Neural cell (in vitro differentiated cells): ENCODE measurements around the gene HIVEP3. TPM values are rescaled to one million over a fixed set of nuclear protein-coding genes. Genes with fewer than 3 reads are reported as not detected.

Source experiments
- H2AFZ ChIP-seq: fragments of 200-600, 300-800 bp; sonication (generic), shearing (Covaris generic); 2 replicates; pipeline ENCODE4 v1.6.0; 2014; ENCODE audit warnings: low read depth, mild to moderate bottlenecking, antibody characterized with exemption, low read length, moderate library complexity
- H3F3A ChIP-seq: fragments of 200-600 bp; shearing (Covaris generic); 2 replicates; pipeline ENCODE4 v1.6.1; 2016; ENCODE audit warnings: mild to moderate bottlenecking, moderate library complexity, mixed read lengths, antibody characterized with exemption, low read length; ENCODE audit not compliant: insufficient read depth, poor library complexity, severe bottlenecking
- H3K27ac ChIP-seq: fragments of 200-600, 300-800 bp; sonication (generic), shearing (Covaris generic); 2 replicates; pipeline ENCODE4 v1.5.1; 2014; ENCODE audit warnings: mild to moderate bottlenecking, low read length, moderate library complexity
- H3K27me3 ChIP-seq: fragments of 300-800, 200-600 bp; sonication (generic), shearing (Covaris generic); 2 replicates; pipeline ENCODE4 v1.6.0; 2014; ENCODE audit warnings: mild to moderate bottlenecking, low read depth, low read length, moderate library complexity; ENCODE audit not compliant: insufficient read depth
- H3K36me3 ChIP-seq: fragments of 300-800, 200-600 bp; sonication (generic), shearing (Covaris generic); 2 replicates; pipeline ENCODE4 v1.5.1; 2014; ENCODE audit warnings: mild to moderate bottlenecking, antibody characterized with exemption, low read length, moderate library complexity; ENCODE audit not compliant: insufficient read depth
- H3K4me2 ChIP-seq: fragments of 300-800, 200-600 bp; sonication (generic), shearing (Covaris generic); 2 replicates; pipeline ENCODE4 v1.6.0; 2014; ENCODE audit warnings: mild to moderate bottlenecking, low read length
- H3K4me3 ChIP-seq: fragments of 300-800, 200-600 bp; sonication (generic), shearing (Covaris generic); 2 replicates; pipeline ENCODE4 v1.5.1; 2014; ENCODE audit warnings: mild to moderate bottlenecking, low read length, moderate library complexity
- H3K79me2 ChIP-seq: fragments of 200-600 bp; shearing (Covaris generic); replicated peaks from 2 replicates; pipeline ENCODE4 v1.6.0; 2014; ENCODE audit warnings: mild to moderate bottlenecking, low read length, moderate library complexity; ENCODE audit not compliant: insufficient read depth
- H3K9ac ChIP-seq: fragments of 300-800, 200-600 bp; sonication (generic), shearing (Covaris generic); 2 replicates; pipeline ENCODE4 v1.6.1; 2016; ENCODE audit warnings: mild to moderate bottlenecking, low read length, mixed read lengths
- H3K9me2 ChIP-seq: fragments of 200-600 bp; shearing (Covaris generic); 2 replicates; pipeline ENCODE4 v1.6.1; 2016; ENCODE audit warnings: mild to moderate bottlenecking, low read length, mixed read lengths; ENCODE audit not compliant: insufficient read depth
- H3K9me3 ChIP-seq: fragments of 200-600, 300-800 bp; sonication (generic), shearing (Covaris generic); 2 replicates; pipeline ENCODE4 v1.6.1; 2016; ENCODE audit warnings: mild to moderate bottlenecking, mixed run types, low read length, moderate library complexity, mixed read lengths
- H4K20me1 ChIP-seq: fragments of 200-600 bp; shearing (Covaris generic); 2 replicates; pipeline ENCODE4 v1.6.1; 2016; ENCODE audit warnings: mild to moderate bottlenecking, mixed run types; ENCODE audit not compliant: insufficient read depth
- EP300 ChIP-seq: fragments of 450-650 bp; conservative IDR thresholded peaks from 2 replicates; pipeline ENCODE4 v1.6.1; 2014; ENCODE audit warnings: antibody characterized with exemption, mild to moderate bottlenecking, moderate library complexity; ENCODE audit not compliant: poor library complexity, severe bottlenecking
- EZH2 ChIP-seq: fragments of 200-600, 300-800 bp; shearing (Covaris generic), sonication (generic); IDR thresholded peaks from 2 replicates; pipeline ENCODE4 v1.6.1; 2014; ENCODE audit warnings: antibody characterized with exemption, low read length, borderline replicate concordance, mild to moderate bottlenecking; ENCODE audit not compliant: insufficient read depth, poor library complexity, severe bottlenecking
- MXI1 ChIP-seq: fragments of 450-650 bp; conservative IDR thresholded peaks from 2 replicates; pipeline ENCODE4 v1.6.1; 2014; ENCODE audit warnings: antibody characterized with exemption, mild to moderate bottlenecking; ENCODE audit not compliant: poor library complexity, severe bottlenecking
- POLR2AphosphoS5 ChIP-seq: IDR thresholded peaks from 2 replicates; pipeline ENCODE4 v1.6.1; 2012
- RAD21 ChIP-seq: fragments of 450-650 bp; conservative IDR thresholded peaks from 2 replicates; pipeline ENCODE4 v1.6.1; 2014; ENCODE audit warnings: antibody characterized with exemption, mild to moderate bottlenecking, moderate library complexity
- SMC3 ChIP-seq: fragments of 450-650 bp; conservative IDR thresholded peaks from 2 replicates; pipeline ENCODE4 v1.6.1; 2014; ENCODE audit warnings: antibody characterized with exemption, mild to moderate bottlenecking, moderate library complexity; ENCODE audit not compliant: poor library complexity
- TAF1 ChIP-seq: IDR thresholded peaks from 2 replicates; pipeline ENCODE4 v1.6.1; 2012; ENCODE audit warnings: low read depth
- polyA plus RNA-seq: library from polyadenylated mRNA; depleted of rRNA; stranded (reverse); fragments of >200 nt; gene quantifications from 2 replicates; pipeline ENCODE4 v1.2.3, GENCODE V29; 2014
- TF ChIP-seq, protein P1 (sequence below): fragments of 450-650 bp; IDR thresholded peaks from 2 replicates; pipeline ENCODE4 v1.5.1; 2014; ENCODE audit warnings: antibody characterized with exemption, mild to moderate bottlenecking, moderate library complexity; ENCODE audit not compliant: poor library complexity, severe bottlenecking
- TF ChIP-seq, protein P2 (sequence below): IDR thresholded peaks from 2 replicates; pipeline ENCODE4 v1.6.1; 2012; ENCODE audit warnings: borderline replicate concordance

The HIVEP3 gene
- polyA plus RNA-seq, 1 donor from 2014 or later = 2.6 TPM

DNA sequence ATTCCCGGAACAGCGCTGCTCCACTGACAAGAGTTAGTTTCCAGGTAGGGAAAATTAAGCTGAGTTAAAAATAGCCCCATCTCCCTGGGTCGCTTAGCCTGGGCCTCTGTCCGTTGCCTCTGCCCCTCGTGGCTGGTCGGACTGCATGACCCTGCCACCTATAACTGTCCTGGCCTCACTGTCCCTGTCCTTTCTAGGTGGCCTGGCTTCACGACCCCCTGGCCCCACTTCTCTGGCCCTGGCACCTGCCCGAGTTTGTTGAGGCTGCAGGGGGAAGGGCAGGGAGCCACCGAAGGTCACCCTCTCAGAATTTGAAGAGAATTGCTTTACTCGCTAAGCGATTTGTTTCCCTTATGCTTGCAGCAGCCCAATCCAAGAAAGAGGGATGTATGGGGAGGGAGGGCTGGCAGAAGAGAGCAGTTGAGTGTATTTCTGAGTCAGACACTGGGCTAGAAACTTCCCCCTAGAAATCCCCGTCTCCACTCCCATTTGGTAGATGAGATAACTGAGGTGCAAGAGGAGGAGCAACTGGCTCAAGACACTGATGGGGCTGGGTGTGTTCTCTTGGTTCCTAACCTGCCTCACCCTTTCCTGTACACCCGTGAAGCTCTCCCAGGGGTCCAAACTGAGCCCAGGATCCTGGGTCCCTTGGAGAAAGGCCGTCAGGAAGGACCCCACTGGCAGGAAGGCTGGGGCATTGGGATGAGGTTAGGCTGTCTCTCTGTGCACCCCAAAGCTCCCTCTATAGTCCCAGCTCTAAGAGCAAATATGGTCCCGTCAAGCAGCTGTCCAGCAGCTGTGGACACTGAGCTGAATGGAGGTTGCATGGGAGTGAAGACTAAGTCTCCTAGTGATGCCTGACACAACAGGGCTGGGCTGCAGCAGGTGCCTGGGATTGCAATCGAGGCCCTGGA is 431.3 kb downstream of the HIVEP3 start:
- peak overlapping the region; percentile 35 for H3K4me3 ChIP-seq
- H3K36me3 ChIP-seq = no peaks in the 10 kb centered on the region
- no peaks in the 10 kb centered on the region for H4K20me1 ChIP-seq
- H3K9me3 ChIP-seq = no peaks in the 10 kb centered on the region
- H3K9ac ChIP-seq = peak overlapping the region; percentile 30
- H3K4me2 ChIP-seq = no peak overlapping the region
- H2AFZ ChIP-seq = peak overlapping the region; percentile 35
- no peaks in the 10 kb centered on the region for H3K9me2 ChIP-seq
- H3F3A ChIP-seq = no peaks in the 10 kb centered on the region
- no peaks in the 10 kb centered on the region for H3K79me2 ChIP-seq
- no peak overlapping the region for H3K27ac ChIP-seq
- TF ChIP-seq TAF1 (no peak), EP300 (no peak), EZH2 (no peak), RAD21 (no peak), POLR2AphosphoS5 (no peak), SMC3 (no peak), MXI1 (no peak)
- TF ChIP-seq, protein P1, sequence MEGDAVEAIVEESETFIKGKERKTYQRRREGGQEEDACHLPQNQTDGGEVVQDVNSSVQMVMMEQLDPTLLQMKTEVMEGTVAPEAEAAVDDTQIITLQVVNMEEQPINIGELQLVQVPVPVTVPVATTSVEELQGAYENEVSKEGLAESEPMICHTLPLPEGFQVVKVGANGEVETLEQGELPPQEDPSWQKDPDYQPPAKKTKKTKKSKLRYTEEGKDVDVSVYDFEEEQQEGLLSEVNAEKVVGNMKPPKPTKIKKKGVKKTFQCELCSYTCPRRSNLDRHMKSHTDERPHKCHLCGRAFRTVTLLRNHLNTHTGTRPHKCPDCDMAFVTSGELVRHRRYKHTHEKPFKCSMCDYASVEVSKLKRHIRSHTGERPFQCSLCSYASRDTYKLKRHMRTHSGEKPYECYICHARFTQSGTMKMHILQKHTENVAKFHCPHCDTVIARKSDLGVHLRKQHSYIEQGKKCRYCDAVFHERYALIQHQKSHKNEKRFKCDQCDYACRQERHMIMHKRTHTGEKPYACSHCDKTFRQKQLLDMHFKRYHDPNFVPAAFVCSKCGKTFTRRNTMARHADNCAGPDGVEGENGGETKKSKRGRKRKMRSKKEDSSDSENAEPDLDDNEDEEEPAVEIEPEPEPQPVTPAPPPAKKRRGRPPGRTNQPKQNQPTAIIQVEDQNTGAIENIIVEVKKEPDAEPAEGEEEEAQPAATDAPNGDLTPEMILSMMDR = no peak
- TF ChIP-seq, protein P2, sequence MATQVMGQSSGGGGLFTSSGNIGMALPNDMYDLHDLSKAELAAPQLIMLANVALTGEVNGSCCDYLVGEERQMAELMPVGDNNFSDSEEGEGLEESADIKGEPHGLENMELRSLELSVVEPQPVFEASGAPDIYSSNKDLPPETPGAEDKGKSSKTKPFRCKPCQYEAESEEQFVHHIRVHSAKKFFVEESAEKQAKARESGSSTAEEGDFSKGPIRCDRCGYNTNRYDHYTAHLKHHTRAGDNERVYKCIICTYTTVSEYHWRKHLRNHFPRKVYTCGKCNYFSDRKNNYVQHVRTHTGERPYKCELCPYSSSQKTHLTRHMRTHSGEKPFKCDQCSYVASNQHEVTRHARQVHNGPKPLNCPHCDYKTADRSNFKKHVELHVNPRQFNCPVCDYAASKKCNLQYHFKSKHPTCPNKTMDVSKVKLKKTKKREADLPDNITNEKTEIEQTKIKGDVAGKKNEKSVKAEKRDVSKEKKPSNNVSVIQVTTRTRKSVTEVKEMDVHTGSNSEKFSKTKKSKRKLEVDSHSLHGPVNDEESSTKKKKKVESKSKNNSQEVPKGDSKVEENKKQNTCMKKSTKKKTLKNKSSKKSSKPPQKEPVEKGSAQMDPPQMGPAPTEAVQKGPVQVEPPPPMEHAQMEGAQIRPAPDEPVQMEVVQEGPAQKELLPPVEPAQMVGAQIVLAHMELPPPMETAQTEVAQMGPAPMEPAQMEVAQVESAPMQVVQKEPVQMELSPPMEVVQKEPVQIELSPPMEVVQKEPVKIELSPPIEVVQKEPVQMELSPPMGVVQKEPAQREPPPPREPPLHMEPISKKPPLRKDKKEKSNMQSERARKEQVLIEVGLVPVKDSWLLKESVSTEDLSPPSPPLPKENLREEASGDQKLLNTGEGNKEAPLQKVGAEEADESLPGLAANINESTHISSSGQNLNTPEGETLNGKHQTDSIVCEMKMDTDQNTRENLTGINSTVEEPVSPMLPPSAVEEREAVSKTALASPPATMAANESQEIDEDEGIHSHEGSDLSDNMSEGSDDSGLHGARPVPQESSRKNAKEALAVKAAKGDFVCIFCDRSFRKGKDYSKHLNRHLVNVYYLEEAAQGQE = no peak
- H3K27me3 ChIP-seq = peaks cover 15% of the 10 kb centered on the region

DNA sequence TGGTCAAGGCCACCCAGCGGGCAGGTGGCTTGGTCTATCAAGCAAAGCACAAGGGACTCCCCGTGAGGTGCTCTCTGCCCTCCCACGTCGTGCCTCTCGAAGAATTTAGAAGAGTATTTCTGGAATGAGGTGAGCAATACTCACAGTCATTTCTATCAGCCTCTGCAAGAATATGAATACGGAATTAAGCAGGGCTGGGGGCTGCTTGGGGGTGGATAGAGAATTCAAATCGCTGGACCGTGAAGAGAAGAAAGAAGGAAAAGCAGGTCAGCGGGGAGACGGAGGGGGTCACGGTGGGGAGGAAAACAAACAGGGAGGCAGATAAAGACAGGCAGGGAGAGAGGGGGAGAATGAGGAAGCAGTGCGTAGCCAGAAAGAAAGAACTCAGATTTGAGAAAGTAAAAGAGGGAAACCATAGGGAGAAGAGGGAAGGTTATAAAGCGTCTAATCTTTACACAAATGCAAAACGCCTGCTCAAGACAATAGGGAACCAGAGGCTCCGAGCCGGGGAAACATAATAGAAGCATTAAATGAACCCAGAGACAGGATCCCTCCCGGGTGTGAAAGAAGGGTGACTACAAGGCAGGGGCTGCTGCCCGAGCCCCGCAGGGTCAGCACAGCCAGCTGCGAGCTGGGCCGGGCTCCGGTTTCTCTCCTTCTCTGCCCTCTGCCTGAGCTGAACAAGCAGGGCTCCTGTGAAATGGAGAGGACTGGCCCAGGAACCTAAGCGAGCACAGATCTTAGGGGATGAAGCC is 432.2 kb downstream of the HIVEP3 start:
- TF ChIP-seq POLR2AphosphoS5 (no peak), MXI1 (no peak), SMC3 (no peak), RAD21 (no peak)
- TF ChIP-seq, protein P2 = no peak
- TF ChIP-seq, protein P1 = no peak
- H4K20me1 ChIP-seq = no peaks in the 10 kb centered on the region
- H3K9ac ChIP-seq = peak overlapping the region; percentile 30
- no peaks in the 10 kb centered on the region for H3K79me2 ChIP-seq
- H3K4me2 ChIP-seq = no peak overlapping the region
- H2AFZ ChIP-seq = peak overlapping the region; percentile 35
- H3F3A ChIP-seq = no peaks in the 10 kb centered on the region
- peak overlapping the region; percentile 35 for H3K4me3 ChIP-seq
- H3K27me3 ChIP-seq = peaks cover 15% of the 10 kb centered on the region
- H3K9me2 ChIP-seq = no peaks in the 10 kb centered on the region
- no peak overlapping the region for H3K27ac ChIP-seq
- no peaks in the 10 kb centered on the region for H3K36me3 ChIP-seq
- no peaks in the 10 kb centered on the region for H3K9me3 ChIP-seq
